Upper lobe of left lung (tissue), 6 donors: ENCODE data around the gene CKS2. TPM values are rescaled to one million over a fixed set of nuclear protein-coding genes. Genes with fewer than 3 reads are reported as not detected.
"Not testable (repeated sequence)": the region's sequence is repeated elsewhere in the genome, so short reads cannot be mapped to it uniquely, and the experiment has no call there.

Source experiments
- ATAC-seq, 2 donors: fragments of 200-7000 bp; cut with Tn5 transposase; one replicate each; pipeline ENCODE4 v1.9.1; 2022; ENCODE audit warnings: mild to moderate bottlenecking in 2 of 2, moderate library complexity in 2 of 2; ENCODE audit not compliant: low FRiP score in 2 of 2
- DNase-seq, 2 donors: peaks; one replicate each; pipeline ENCODE4 v3.0.0-alpha.2; 2019 to 2020
- H3K27ac ChIP-seq, 4 donors: fragments of 200-600 bp; sonication (generic); one replicate each; pipeline ENCODE4 v1.5.1; 2016 to 2019
- H3K27me3 ChIP-seq, 4 donors: fragments of 200-600 bp; sonication (generic); one replicate each; pipeline ENCODE4 v1.5.1; 2017 to 2019
- H3K36me3 ChIP-seq, 4 donors: fragments of 200-600 bp; sonication (generic); one replicate each; pipeline ENCODE4 v1.5.1; 2016 to 2019
- H3K4me1 ChIP-seq, 4 donors: fragments of 200-600 bp; sonication (generic); one replicate each; pipeline ENCODE4 v1.5.1; 2018 to 2019
- H3K4me3 ChIP-seq, 4 donors: fragments of 200-600 bp; sonication (generic); one replicate each; pipeline ENCODE4 v1.5.1; 2017 to 2019; ENCODE audit warnings: mild to moderate bottlenecking in 2 of 4, moderate library complexity in 1 of 4
- H3K9me3 ChIP-seq, 4 donors: fragments of 200-600 bp; sonication (generic); one replicate each; pipeline ENCODE4 v1.5.1; 2018 to 2019
- EP300 ChIP-seq, 4 donors: sonication (generic); formaldehyde crosslinking; IDR thresholded peaks; one replicate each; pipeline ENCODE4 v1.5.1; 2017; ENCODE audit warnings: antibody characterized with exemption in 4 of 4, control low read depth in 2 of 4
- POLR2A ChIP-seq, 4 donors: fragments of 450-650 bp; IDR thresholded peaks; one replicate each; pipeline ENCODE4 v1.5.1; 2016 to 2017; ENCODE audit warnings: antibody characterized with exemption in 4 of 4, mild to moderate bottlenecking in 2 of 4
- POLR2AphosphoS5 ChIP-seq, 2 donors: sonication (generic); formaldehyde crosslinking; IDR thresholded peaks; one replicate each; pipeline ENCODE4 v1.5.1; 2017; ENCODE audit warnings: antibody characterized with exemption in 2 of 2
- WGBS, 2 donors: methylation state at CpG; one replicate each; pipeline ENCODE4 v1.1.5; 2017 to 2018; 5-methylcytosine and 5-hydroxymethylcytosine counted together
- total RNA-seq, 6 donors: library from RNA; depleted of rRNA in 4 of 6; stranded (reverse); fragments of >200 nt in 4 of 6; gene quantifications; one replicate each; pipeline versions ENCODE4 v1.1.0 to v1.2.1, GENCODE V29; 2016 to 2021
- TF ChIP-seq, protein P1 (sequence below), 6 experiments: fragments of 450-650 bp in 4 of 6; fragments of 200-600 bp in 2 of 6; sonication (generic) in 2 of 6; IDR thresholded peaks; one replicate each; pipeline ENCODE4 v1.5.1; 2016 to 2019; ENCODE audit warnings: antibody characterized with exemption in 6 of 6
- donor health status: DM: no; HTN: no; CAD: no; lungs with moderate emphysema.
- donor health status: DM: no; HTN: yes; CAD: no; lungs with severe emphysema.

The CKS2 gene
- total RNA-seq: 100 to 1,000 TPM in 1 of 6 donors, 10 to 100 TPM in 5; 13.0 to 107 (median 22.7) TPM

DNA sequence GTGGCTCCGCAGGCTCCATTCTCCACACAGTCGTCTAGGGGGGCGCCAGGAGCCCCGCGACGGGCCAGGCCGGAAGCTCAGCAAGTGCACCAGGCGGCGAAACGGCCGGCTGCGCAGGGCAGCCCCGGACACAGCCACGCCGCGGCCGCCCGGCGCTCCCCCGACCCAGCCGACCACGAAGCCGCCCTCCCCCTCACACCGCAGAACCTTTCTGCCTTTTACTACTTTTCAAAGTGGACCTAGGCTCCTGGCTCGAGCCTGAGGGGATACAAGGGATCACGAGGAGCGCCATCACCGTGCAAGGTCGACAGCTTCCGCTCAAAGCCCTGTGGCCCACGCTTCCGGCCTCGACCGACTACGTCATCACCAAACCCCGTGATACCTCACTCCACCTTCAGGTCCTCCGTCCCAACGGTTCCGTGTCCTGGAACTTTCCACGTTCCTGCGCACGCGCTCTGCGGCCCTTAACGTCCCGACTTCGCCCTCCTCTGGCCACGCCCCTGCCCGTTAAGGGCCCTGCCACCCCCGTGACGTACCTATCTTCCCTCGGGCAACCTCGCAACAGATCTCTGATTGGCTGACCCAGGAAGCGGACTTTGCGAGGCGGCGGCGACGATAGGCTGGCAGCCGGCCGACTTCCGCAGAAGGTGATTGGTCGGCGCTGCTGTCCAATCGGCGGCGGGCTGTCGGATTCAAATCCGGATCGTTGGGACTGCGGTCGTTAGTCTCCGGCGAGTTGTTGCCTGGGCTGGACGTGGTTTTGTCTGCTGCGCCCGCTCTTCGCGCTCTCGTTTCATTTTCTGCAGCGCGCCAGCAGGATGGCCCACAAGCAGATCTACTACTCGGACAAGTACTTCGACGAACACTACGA, at the start of gene CKS2:
Gene CKS2 (plus strand): TSS at position 721 of the 871 bp plus-strand sequence. CDS start 98 bp downstream, at position 819.
- 0 to 1% methylated on average over 17 to 75 of the region's 86 CpGs for WGBS, 2 donors
- H3K27me3 ChIP-seq: no peaks in the 10 kb centered on the region
- H3K4me1 ChIP-seq: peaks cover 15 to 50% (median 24%) of the 10 kb centered on the region in 4 donors
- TF ChIP-seq EP300 (IDR thresholded peaks at IDR 0.05): peak in 2 of 4 donors; percentile 33 to 98
- TF ChIP-seq, protein P1, sequence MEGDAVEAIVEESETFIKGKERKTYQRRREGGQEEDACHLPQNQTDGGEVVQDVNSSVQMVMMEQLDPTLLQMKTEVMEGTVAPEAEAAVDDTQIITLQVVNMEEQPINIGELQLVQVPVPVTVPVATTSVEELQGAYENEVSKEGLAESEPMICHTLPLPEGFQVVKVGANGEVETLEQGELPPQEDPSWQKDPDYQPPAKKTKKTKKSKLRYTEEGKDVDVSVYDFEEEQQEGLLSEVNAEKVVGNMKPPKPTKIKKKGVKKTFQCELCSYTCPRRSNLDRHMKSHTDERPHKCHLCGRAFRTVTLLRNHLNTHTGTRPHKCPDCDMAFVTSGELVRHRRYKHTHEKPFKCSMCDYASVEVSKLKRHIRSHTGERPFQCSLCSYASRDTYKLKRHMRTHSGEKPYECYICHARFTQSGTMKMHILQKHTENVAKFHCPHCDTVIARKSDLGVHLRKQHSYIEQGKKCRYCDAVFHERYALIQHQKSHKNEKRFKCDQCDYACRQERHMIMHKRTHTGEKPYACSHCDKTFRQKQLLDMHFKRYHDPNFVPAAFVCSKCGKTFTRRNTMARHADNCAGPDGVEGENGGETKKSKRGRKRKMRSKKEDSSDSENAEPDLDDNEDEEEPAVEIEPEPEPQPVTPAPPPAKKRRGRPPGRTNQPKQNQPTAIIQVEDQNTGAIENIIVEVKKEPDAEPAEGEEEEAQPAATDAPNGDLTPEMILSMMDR (IDR thresholded peaks at IDR 0.05): peak in 3 of 6 experiments; percentile 7 to 54 (median 29)
- peak; percentile 98 to 99 for TF ChIP-seq POLR2AphosphoS5 (IDR thresholded peaks at IDR 0.05)
- peak; percentile 17 to 99 (median 96) for TF ChIP-seq POLR2A (IDR thresholded peaks at IDR 0.05)
- peak; percentile 97 to 99 for ATAC-seq
- peak within 1 kb of the TSS; percentile 96 to 100 (median 99) for H3K27ac ChIP-seq
- H3K9me3 ChIP-seq: no peaks in the 10 kb centered on the region
- H3K36me3 ChIP-seq: no peaks in the 10 kb centered on the region
- DNase-seq: peak; percentile 98 to 100
- H3K4me3 ChIP-seq: peak within 1 kb of the TSS; percentile 65 to 94 (median 86)

DNA sequence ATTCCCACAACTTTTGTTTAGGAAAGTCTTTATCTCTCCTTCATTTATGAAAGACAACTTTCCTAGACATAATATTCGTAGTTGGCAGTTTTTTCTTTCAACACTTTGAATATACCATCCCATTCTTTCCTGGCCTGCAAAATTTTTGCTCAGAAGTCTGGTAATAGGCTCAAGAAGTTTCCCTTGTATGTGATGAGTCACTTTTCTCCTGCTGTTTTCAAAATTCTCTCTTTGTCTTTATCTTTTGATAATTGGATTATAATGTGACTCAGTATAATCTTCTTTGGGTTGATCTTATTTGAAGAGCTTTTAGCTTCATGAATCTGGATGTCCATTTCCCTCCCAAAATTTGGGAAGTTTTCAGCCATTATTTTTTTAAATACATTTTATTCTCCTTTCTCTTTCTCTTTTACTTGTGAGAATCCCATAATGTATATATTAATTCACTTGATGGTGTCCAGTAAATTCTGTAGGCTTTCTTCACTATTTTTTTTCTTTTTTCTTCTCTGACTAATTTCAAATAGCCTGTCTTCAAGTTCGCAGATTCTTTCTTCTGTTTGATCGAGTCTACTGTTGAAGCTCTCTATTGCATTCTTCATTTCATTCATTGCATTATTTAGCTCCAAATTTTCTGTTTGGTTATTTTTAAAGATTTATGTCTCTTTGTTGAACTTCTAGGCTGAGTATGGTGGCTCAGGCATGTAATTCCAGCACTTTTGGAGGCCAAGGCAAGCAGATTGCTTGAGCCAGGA, 37.3 kb upstream of the CKS2 start:
- no peak for ATAC-seq
- TF ChIP-seq, protein P1 (IDR thresholded peaks at IDR 0.05): no peak
- no peak for TF ChIP-seq POLR2A (IDR thresholded peaks at IDR 0.05)
- no peak for TF ChIP-seq POLR2AphosphoS5 (IDR thresholded peaks at IDR 0.05)

DNA sequence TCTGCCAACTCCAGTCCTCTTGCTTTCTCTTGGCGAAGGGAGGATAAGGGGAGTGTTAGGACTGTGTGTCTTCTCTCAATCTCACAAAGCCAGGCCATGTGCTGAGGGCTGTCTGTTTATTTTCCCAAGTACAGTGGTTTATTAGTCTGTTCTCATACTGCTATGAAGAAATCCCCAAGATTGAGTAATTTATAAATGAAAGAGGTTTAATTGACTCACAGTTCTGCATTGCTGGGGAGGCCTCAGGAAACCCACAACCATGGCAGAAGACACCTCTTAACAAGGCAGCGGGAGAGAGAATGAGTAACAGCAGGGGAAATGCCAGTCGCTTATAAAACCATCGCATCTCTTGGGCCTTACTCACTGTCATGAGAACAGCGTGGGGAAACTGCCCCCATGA, 36.2 kb upstream of the CKS2 start:
- no peaks in the 10 kb centered on the region for H3K36me3 ChIP-seq
- TF ChIP-seq, protein P1 (IDR thresholded peaks at IDR 0.05): no peak
- TF ChIP-seq POLR2A (IDR thresholded peaks at IDR 0.05): no peak
- no peak for TF ChIP-seq POLR2AphosphoS5 (IDR thresholded peaks at IDR 0.05)
- no peak overlapping the region for H3K27ac ChIP-seq
- H3K9me3 ChIP-seq: peaks cover 13 to 20% (median 16%) of the 10 kb centered on the region in 4 donors
- peaks cover 0 to 8% (median 2%) of the 10 kb centered on the region in 4 donors for H3K4me1 ChIP-seq
- no peaks in the 10 kb centered on the region for H3K27me3 ChIP-seq
- no peak for ATAC-seq
- DNase-seq: no peak
- no peak overlapping the region for H3K4me3 ChIP-seq
- WGBS, 2 donors: 71 to 86% methylated on average over 5 of the region's 5 CpGs

More for the DNA sequence above, 37.3 kb upstream of the CKS2 start:
- Histone ChIP-seq H3K27ac (no peak overlapping the region), H3K4me1 (peaks cover 0 to 4% (median 2%) of the 10 kb centered on the region in 4 donors), H3K9me3 (peaks cover 13 to 20% (median 16%) of the 10 kb centered on the region in 4 donors), H3K27me3 (no peaks in the 10 kb centered on the region), H3K4me3 (no peak overlapping the region), H3K36me3 (no peaks in the 10 kb centered on the region)
- DNase-seq: no peak
- 89 to 95% methylated on average over 3 of the region's 3 CpGs for WGBS, 2 donors

DNA sequence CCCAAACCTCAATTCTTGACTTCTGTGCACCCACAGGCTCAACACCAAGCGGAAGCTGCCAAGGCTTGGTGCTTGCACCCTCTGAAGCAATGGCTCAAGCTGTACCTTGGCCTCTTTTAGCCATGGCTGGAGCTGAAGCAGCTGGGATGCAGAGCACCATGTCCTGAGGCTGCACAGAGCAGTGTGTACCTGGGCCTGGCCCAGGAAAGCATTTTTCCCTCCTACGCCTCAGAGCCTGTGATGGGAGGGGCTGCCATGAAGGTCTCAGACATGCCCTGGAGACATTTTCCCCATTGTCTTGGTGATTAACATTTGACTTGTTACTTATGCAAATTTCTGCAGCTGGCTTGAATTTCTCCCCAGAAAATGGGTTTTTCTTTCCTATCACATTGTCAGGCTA, 35.0 kb upstream of the CKS2 start:
- not testable (repeated sequence) for H3K36me3 ChIP-seq

DNA sequence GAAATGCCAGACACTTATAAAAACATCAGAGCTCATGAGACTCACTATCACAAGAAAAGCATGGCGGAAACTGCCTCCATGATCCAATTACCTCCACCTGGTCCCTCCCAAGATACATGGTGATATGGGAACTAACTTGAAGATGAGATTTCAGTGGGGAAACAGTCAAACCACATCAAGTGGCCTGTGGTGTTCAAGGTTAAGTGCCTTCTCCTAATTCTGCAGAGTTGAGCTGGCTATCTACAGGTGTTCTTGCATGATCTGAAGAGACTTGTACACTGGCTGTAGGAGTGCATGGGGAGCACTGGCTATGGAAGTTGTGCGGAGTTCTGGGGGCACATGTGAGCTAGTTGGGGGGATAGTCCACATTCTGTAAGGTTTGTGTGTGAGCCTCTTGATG, 34.0 kb upstream of the CKS2 start:
- TF ChIP-seq EP300 (IDR thresholded peaks at IDR 0.05) (no peak), POLR2A (IDR thresholded peaks at IDR 0.05) (no peak), POLR2AphosphoS5 (IDR thresholded peaks at IDR 0.05) (no peak)
- TF ChIP-seq, protein P1 (IDR thresholded peaks at IDR 0.05): no peak
- no peak for ATAC-seq
- 89 to 100% methylated on average over 2 of the region's 2 CpGs for WGBS, 2 donors

More for the DNA sequence above, 35.0 kb upstream of the CKS2 start:
- DNase-seq, ATAC-seq, H3K27me3 ChIP-seq, H3K27ac ChIP-seq, H3K4me3 ChIP-seq, H3K4me1 ChIP-seq: not testable (repeated sequence)
- WGBS, 2 donors: 90 to 92% methylated on average over 1 to 2 of the region's 2 CpGs
- peaks cover 13 to 20% (median 16%) of the 10 kb centered on the region in 4 donors for H3K9me3 ChIP-seq

More for the DNA sequence above, 34.0 kb upstream of the CKS2 start:
- H3K27me3 ChIP-seq: no peaks in the 10 kb centered on the region
- DNase-seq: no peak
- no peak overlapping the region for H3K4me3 ChIP-seq
- no peaks in the 10 kb centered on the region for H3K36me3 ChIP-seq
- peaks cover 13 to 20% (median 16%) of the 10 kb centered on the region in 4 donors for H3K9me3 ChIP-seq
- peaks cover 3 to 10% (median 6%) of the 10 kb centered on the region in 4 donors for H3K4me1 ChIP-seq
- H3K27ac ChIP-seq: peak overlapping the region in 1 of 4 donors; percentile 43
